ENCODE measurements around the gene GLRA3. TPM values are rescaled to one million over a fixed set of nuclear protein-coding genes. Genes with fewer than 3 reads are reported as not detected.

The GLRA3 gene
- total RNA-seq, 1 donor from 2014 or later, result not detected

DNA sequence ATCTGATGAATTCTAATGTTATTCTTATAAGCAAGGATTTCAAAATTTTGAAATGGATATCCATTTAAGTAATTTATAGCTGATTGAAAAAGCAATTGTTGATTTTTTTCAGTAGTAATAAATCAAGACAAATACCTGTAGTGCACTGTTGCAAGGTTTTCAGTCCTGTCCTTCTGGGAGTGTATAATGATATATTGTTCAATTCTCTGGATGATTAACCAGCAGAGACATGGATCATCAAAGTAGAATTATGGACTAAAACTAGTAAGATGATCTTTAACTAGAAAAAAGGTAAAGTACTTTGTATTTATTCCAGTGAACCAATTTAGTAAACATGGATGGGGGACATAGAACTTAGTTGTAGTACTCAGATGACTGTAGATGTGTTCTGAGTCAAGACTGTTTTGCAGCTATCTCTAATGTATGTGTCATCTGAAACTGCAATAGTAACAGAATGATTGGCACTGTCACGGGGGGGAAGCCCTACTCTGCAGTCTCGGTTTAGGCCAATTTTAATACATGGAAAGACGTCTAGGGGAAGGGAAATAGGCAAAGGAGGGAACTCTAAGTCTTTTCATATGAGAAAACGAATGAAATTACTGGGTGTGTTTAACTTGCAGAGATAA, 121.9 kb downstream of the GLRA3 start:
- Mint-ChIP-seq H3K9me3 (no peaks in the 10 kb centered on the region), H3K4me3 (no peak overlapping the region), H3K4me1 (no peaks in the 10 kb centered on the region), H3K27me3 (ENCODE audit: insufficient read depth, low read depth) (no peaks in the 10 kb centered on the region), H3K36me3 (no peaks in the 10 kb centered on the region), H3K27ac (no peak overlapping the region)
- H3K27me3 ChIP-seq, result no peaks in the 10 kb centered on the region
- no peaks in the 10 kb centered on the region for H3K4me1 ChIP-seq
- H3K9me3 ChIP-seq (ENCODE audit: low read depth), result no peaks in the 10 kb centered on the region
- H3F3A ChIP-seq (ENCODE audit: low read depth), result no peaks in the 10 kb centered on the region
- H3K36me3 ChIP-seq, result no peaks in the 10 kb centered on the region
- H3K4me2 ChIP-seq, result no peak overlapping the region
- no peak overlapping the region for H2AFZ ChIP-seq (replicated peaks)
- no peaks in the 10 kb centered on the region for H4K20me1 ChIP-seq (ENCODE audit: low read depth)
- H3K27ac ChIP-seq, result no peak overlapping the region
- no peak overlapping the region for H3K9ac ChIP-seq
- TF ChIP-seq EZH2phosphoT487 (IDR thresholded peaks at IDR 0.05), result no peak
- H3K79me2 ChIP-seq (ENCODE audit: low read depth), result no peaks in the 10 kb centered on the region
- no peak for DNase-seq (ENCODE audit: low spot score)
- H3K4me3 ChIP-seq, result no peak overlapping the region

- H3K79me2 ChIP-seq (ENCODE audit: low read depth), result no peaks in the 10 kb centered on the region
- H3K4me1 ChIP-seq, result no peaks in the 10 kb centered on the region
- Mint-ChIP-seq H3K9me3 (peaks cover 2% of the 10 kb centered on the region), H3K36me3 (no peaks in the 10 kb centered on the region), H3K27ac (no peak overlapping the region), H3K4me1 (no peaks in the 10 kb centered on the region), H3K4me3 (no peak overlapping the region), H3K27me3 (ENCODE audit: insufficient read depth, low read depth) (no peaks in the 10 kb centered on the region)
- DNase-seq (ENCODE audit: low spot score), result no peak
- no peak overlapping the region for H3K4me3 ChIP-seq
- H3K27me3 ChIP-seq, result no peaks in the 10 kb centered on the region
- TF ChIP-seq EZH2 (IDR thresholded peaks at IDR 0.05), result no peak
- TF ChIP-seq EZH2phosphoT487 (IDR thresholded peaks at IDR 0.05), result no peak
- no peak for TF ChIP-seq CTCF (IDR thresholded peaks at IDR 0.05)
- H3K4me2 ChIP-seq, result no peak overlapping the region
- H3F3A ChIP-seq (ENCODE audit: low read depth), result no peaks in the 10 kb centered on the region
- H3K9me3 ChIP-seq (ENCODE audit: low read depth), result no peaks in the 10 kb centered on the region
- no peak overlapping the region for H2AFZ ChIP-seq (replicated peaks)
- H3K9ac ChIP-seq, result no peak overlapping the region
- H3K27ac ChIP-seq, result no peak overlapping the region
- no peaks in the 10 kb centered on the region for H4K20me1 ChIP-seq (ENCODE audit: low read depth)
- H3K36me3 ChIP-seq, result no peaks in the 10 kb centered on the region
Measured at GRCh38 chr4:174702979-174703478, 126.0 kb downstream of the GLRA3 start.

- Histone ChIP-seq H3K9me3 (ENCODE audit: low read depth) (no peaks in the 10 kb centered on the region), H3F3A (ENCODE audit: low read depth) (no peaks in the 10 kb centered on the region), H4K20me1 (ENCODE audit: low read depth) (no peaks in the 10 kb centered on the region), H3K27me3 (no peaks in the 10 kb centered on the region), H3K9ac (no peak overlapping the region), H3K4me1 (no peaks in the 10 kb centered on the region), H3K4me3 (no peak overlapping the region), H3K4me2 (no peak overlapping the region), H3K79me2 (ENCODE audit: low read depth) (no peaks in the 10 kb centered on the region), H2AFZ (replicated peaks) (no peak overlapping the region), H3K27ac (no peak overlapping the region), H3K36me3 (no peaks in the 10 kb centered on the region)
- Mint-ChIP-seq H3K9me3 (peaks cover 2% of the 10 kb centered on the region), H3K4me1 (no peaks in the 10 kb centered on the region), H3K27me3 (ENCODE audit: insufficient read depth, low read depth) (no peaks in the 10 kb centered on the region), H3K36me3 (no peaks in the 10 kb centered on the region), H3K27ac (no peak overlapping the region), H3K4me3 (no peak overlapping the region)
- no peak for DNase-seq (ENCODE audit: low spot score)
- TF ChIP-seq EZH2 (IDR thresholded peaks at IDR 0.05) (no peak), EZH2phosphoT487 (IDR thresholded peaks at IDR 0.05) (no peak), CTCF (IDR thresholded peaks at IDR 0.05) (no peak)
Measured at GRCh38 chr4:174699654-174700053, 129.4 kb downstream of the GLRA3 start.

- Histone ChIP-seq H3K27me3 (no peaks in the 10 kb centered on the region), H3K4me2 (no peak overlapping the region), H4K20me1 (ENCODE audit: low read depth) (no peaks in the 10 kb centered on the region), H3K4me1 (no peaks in the 10 kb centered on the region), H3F3A (ENCODE audit: low read depth) (no peaks in the 10 kb centered on the region), H3K9ac (no peak overlapping the region), H3K27ac (no peak overlapping the region), H3K4me3 (no peak overlapping the region), H3K36me3 (no peaks in the 10 kb centered on the region), H3K79me2 (ENCODE audit: low read depth) (no peaks in the 10 kb centered on the region), H2AFZ (replicated peaks) (no peak overlapping the region), H3K9me3 (ENCODE audit: low read depth) (no peaks in the 10 kb centered on the region)
- Mint-ChIP-seq H3K4me1 (no peaks in the 10 kb centered on the region), H3K4me3 (no peak overlapping the region), H3K27ac (no peak overlapping the region), H3K36me3 (no peaks in the 10 kb centered on the region), H3K27me3 (ENCODE audit: insufficient read depth, low read depth) (no peaks in the 10 kb centered on the region), H3K9me3 (peaks cover 2% of the 10 kb centered on the region)
- TF ChIP-seq EZH2phosphoT487 (IDR thresholded peaks at IDR 0.05), result no peak
- no peak for TF ChIP-seq EZH2 (IDR thresholded peaks at IDR 0.05)
- DNase-seq (ENCODE audit: low spot score), result no peak
Measured at GRCh38 chr4:174697896-174698295, 131.2 kb downstream of the GLRA3 start.

Data from neural progenitor cell (in vitro differentiated cells).